GM11168 (cell line): ENCODE results near the gene CACNA2D3.
"Not testable (repeated sequence)": the region's sequence is repeated elsewhere in the genome, so short reads cannot be mapped to it uniquely, and the experiment has no call there.

ENCODE experiments used
- in situ Hi-C: fragments of 300-500 bp; cut with MboI; formaldehyde crosslinking; loops from one replicate; pipeline ENCODE4 v1.12.0; 2022; ENCODE audit warnings: low sequenced_read_pairs; ENCODE audit not compliant: unreplicated experiment

The CACNA2D3 gene

DNA sequence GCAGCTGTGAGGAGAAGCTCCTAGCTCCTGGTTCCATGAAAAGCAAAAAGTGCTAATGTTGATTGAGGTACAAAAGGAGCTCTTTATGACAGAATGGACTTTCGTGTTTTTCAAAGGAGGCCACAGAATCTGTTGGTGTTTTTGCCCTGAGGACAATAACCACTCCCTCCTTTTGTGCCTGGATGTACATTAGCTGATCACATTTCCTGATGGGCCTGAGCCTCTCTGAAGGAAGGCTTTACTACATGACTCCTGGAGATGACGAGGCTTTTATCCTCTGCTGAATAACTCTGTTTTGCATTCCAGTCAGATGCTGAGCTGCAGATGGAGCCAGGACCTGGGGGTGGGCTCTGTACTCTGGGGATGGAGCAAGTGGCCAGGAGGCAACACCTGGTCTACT lies 301.9 kb downstream of the CACNA2D3 start:
- in situ Hi-C loops, result no loop called here

DNA sequence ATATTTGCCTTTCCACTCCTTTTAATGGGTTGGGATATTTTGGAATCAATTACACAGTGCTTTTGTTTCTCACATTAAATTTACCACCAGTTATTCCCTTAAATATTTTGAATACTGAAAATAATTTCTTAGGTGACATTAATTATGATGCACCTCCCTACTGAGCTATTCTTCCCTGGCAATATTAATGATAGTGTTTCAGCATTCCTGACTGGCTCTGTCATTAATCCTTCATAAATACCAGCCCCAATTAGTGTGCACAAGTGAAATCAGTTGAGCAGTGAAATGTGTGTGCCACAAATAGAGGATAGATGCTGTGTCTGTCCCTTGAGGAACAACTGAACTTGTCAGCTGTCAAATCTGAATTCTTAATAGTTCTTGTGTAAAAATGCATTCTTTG lies 304.0 kb downstream of the CACNA2D3 start:
- in situ Hi-C loops, result no loop called here

DNA sequence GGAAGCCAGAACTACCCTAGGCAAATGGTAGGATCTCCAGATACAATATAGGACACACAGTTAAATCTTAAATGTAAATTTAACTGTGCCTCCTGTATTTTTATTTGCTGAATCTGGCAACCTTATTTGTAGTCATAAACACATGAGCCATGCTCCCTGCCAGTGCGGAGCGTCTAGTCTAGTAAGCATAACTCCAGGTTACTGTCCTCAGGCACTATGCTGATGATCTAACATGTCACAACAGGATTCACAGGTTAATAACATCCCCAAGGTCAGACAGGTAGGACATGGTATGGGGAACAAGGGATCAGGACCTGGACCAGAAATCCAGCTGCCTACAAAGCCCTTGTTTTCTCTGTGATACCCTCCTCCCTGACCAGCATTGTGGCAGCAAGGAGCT lies 305.1 kb downstream of the CACNA2D3 start:
- in situ Hi-C loops, result no loop called here

DNA sequence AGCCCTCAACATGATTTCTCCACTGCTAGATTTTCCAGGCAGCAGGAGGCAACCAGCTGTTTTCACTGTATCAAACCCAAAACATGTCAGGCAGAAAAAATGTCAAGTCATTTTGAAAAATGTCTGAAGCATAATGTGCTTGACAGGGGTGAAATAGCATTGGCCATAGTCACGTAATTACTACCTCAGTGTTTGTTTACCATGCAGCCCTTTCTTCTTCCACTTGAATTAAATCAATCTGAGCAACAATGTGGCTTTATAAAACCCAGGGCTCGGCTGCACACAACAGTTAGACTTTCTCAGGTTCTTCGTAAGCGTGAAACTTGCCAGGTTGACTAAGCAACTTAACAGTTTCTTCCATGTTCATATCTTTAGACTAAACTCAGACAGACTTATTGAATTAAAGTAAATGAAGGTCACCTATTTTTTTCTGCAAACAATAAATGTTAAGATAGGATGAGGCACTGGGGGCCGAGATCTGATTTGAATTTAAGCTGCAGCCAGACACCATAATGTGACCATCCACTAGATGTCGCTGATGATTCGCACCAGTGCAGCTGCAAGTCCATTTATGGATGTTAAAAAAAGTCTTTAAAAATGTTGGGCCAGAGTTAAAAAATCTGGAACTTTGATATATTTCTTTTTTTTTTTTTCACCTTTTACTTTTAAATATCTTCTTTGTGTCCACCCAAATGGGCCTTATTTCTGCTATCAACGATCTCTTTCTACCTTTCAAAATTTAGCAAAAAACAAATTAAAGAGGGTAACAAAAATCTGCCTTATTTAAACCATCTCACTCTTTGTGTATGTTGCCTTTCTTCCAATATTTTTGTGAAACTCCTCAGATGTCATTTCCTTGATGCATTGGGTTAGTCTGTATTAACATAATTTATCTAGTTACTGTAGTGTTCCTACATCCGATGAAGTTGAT lies 305.9 kb downstream of the CACNA2D3 start:
- in situ Hi-C loops, result no loop called here

DNA sequence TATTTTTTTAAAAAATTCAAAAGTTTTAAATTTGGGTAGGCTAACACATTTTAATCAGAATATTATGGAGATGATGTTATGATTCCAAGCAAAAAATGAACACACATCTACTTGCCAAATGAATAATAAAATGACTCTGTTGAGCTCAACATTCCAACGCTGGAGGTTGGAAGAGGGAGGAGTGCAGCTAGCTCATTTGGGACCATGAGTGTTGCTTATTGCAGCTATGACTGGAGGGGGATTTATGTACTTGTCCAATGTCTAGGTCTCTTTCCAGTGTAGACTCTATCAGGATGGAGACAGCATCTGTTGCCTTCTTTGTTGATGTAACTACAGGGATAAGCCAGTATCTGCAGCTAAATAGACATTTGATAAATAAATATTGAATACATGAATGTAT lies 310.6 kb downstream of the CACNA2D3 start:
- in situ Hi-C loops, result no loop called here

DNA sequence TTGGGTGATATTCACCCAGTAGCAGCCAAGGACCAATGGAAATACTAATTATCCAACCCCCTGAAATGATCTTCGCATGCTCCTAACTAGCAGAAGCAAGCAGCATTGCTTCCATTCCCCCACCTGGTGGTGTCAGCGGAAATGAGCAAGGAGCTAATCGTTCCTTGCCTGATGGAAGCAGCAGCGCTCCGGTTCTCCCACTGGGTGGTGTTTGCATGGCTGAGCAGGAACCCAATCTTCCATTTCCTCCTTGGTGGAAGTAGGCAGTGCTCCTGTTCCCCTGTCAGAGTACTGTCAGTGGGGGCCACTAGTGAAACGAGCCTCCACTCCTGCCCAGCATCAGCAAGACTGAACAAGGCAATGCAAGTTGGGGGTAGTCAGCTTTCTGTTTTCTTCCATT lies 311.5 kb downstream of the CACNA2D3 start:
- in situ Hi-C loops, result no loop called here

DNA sequence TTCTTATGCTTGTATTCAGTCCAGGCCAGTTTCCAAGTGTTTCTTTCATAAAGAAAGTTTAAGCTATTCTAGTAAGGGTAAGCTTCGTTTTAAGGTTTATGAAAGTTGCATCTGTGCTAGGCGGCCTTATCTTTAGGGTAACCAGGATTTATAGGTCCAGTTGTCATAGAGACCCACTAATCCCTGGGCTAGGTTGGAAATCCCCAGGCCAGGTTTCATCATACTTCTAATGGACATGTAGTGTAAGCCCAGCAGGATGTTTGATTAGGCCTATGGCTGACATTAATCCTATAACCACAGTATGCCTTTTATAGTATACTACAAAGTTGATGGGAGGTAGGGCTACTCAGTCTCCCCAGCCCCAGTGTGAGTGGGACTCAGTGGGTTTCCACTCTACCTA lies 312.4 kb downstream of the CACNA2D3 start:
- in situ Hi-C loops, result no loop called here

DNA sequence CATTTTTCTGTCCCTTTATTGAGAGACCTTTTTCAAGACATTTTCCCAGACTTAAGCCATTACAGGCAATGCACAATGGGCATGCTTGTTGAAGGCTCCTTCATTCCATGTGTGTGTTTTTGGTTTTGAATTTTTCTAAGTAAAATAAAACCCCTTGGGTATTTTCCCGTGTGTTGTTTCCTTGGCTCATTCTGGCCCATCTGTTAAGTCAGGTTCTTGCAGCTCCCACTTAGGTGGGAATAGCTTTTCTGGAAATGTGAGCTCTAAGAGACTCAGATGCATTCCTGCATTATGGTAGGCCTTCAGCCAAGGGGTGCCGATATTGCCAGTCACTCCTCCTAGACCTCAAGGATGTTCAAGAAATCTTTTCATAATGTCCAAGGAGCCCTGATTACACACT lies 314.9 kb downstream of the CACNA2D3 start:
- in situ Hi-C loops, result no loop called here

DNA sequence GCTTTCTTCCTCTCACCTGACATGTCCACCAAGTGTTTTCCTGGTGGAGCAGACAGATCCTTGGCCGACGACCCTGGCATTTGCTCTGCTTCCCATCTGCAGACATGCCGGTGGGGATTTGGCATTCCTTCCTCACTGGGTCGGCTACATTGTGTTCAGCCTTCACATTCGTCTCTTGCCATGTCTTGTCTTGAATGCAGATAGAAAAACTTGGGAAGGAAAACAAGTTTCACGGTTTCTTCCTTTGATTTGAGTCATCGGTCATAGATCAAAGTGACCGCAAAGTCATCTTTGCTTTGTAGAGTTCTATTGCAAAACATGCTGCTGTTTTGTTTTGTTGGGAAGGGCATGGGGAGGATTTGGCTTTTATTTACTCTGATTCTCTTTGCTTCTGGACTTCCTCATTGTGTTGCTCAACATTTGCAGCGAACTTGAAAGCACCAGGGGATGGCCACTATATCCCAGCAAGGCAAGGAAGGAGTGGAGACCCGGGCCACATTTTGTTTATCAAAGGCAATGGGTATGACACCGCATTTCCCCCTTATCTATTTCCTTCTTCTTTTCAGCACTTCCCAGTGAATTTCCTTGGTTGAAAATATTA lies 321.3 kb downstream of the CACNA2D3 start:
- in situ Hi-C loops, result no loop called here

DNA sequence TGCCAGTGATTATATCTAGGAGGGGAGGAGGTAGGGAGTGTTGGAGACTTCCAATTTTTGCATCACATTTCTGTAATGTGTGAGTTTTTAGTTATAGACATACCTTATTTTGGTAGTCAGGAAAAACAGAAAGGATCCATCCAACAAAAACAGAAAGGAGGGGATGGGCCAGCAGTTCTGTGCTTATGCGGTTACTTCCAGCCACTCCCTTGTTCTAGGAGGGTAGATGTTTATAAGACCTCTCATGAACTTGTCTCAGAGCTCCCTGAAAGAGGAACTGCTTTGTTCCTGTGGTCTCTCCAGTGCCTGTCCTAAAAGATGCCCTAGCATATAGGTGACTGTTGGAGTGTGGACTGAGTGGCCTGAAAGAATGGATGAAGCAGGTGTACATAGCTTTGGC lies 323.3 kb downstream of the CACNA2D3 start:
- in situ Hi-C loops, result no loop called here

DNA sequence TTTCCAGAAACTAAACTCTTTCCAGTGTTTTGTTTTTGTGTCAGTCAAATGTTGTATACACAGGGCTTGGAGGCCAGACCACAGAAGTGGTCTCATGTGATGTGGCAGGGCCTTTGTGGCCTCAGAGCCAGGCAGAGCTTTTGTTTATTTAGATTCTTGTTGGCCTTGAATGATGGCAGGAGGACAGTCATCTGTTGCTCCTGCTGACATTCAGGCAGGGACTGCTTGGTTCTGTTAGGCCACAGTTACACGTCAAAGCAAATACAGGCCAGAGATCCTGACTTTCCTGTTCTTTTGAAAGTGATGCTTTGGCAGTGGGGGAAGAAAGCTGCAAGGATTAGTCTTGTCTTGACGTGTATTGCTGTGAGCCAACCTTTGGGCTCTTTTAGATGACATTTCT lies 325.1 kb downstream of the CACNA2D3 start:
- in situ Hi-C loops, result no loop called here

DNA sequence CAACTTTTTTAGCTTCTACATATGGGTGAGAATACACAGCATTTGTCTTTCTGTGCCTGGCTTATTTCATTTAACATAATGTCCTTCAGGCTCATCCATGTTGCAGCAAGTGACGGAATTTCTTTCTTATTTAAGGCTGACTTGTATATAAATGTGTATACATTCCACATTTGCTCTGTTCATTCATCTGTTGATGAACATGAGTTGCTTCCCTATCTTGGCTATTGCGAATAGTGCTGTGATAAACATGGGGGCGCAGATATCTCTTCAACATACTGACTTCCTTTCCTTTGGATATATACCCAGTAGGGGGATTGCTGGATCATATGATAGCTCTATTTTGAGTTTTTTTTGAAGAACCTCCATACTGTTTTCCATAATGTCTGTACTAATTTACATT lies 332.5 kb downstream of the CACNA2D3 start:
- in situ Hi-C loops, result no loop called here

DNA sequence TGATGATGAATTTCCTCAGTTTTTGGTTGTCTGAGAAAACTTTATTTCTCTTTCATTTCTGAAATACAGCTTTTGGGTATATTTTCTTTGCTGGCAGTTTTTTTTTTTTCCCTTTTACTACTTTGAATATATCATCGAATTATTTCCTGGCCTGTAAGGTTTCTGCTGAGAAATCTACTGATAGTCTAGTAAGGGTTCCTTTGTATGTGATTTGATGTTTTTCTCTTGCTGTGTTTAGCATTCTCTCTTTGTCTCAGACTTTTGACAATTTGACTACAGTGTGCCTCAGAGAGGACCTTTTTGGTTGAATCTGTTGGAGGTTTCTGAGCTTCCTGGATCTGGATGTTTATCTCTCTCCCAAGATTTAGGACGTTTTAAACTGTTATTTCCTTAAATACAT lies 336.0 kb downstream of the CACNA2D3 start:
- in situ Hi-C loops, result no loop called here

DNA sequence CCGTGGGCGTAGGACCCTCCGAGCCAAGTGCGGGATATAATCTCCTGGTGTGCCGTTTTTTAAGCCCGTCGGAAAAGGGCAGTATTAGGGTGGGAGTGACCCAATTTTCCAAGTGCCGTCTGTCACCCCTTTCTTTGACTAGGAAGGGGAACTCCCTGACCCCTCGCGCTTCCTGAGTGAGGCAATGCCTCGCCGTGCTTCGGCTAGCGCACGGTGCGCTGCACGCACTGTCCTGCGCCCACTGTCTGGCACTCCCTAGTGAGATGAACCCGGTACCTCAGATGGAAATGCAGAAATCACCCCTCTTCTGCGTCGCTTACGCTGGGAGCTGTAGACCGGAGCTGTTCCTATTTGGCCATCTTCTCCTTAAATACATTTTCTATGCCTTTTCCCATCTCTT lies 342.2 kb downstream of the CACNA2D3 start:
- in situ Hi-C loops, result not testable (repeated sequence)

DNA sequence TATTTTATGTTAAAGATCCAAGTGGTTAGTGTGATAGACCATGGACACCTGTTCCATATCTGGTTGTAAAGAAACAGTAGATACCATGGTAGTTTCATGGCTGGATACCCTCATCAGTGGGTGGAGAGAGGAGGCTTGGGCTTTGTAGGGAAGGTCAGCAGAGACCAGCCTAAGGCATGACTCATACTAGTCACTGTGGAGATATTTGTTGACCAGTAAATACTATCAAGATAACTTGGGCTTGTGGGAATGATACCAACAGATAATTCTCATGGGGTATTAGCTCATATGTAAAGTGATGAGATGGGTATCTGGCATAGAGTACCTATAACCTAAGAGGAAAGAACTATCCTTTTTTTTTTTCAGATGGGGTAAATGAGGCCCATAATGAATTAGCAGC lies 354.5 kb downstream of the CACNA2D3 start:
- in situ Hi-C loops, result no loop called here

DNA sequence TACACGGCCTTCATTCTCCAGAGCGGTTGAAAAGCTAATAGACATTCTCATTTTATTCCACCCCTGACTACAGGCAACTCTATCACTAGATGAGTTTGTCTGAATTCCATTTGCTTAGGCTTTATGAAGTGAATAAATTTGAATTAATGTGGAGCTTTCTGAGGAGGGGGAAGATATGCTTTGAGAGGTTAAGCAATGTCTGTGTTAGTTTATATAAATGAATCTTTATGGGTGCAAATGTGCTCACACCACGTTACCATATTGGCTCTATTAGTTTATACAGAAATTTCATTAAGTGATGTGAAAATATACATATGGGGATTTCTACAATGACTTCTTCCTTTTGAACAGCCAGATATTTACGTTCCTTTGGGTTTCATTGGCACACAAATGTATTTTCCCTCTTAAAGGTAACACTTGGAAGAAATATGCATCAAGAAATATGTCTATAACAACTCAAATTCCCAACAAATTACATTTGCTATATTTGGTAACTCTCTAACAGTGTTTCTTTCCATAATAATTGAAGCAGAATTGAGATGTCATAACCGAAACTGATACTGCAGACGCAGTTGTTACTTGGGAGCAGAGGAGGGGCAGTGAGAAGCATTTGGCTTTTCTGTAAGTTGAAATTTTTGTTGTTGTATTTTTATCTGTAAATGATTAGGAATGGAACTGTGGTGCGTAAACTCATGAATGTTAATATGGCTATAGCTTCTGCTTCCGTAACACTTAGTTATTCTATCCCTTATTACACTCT lies 359.4 kb downstream of the CACNA2D3 start:
- in situ Hi-C loops, result no loop called here

DNA sequence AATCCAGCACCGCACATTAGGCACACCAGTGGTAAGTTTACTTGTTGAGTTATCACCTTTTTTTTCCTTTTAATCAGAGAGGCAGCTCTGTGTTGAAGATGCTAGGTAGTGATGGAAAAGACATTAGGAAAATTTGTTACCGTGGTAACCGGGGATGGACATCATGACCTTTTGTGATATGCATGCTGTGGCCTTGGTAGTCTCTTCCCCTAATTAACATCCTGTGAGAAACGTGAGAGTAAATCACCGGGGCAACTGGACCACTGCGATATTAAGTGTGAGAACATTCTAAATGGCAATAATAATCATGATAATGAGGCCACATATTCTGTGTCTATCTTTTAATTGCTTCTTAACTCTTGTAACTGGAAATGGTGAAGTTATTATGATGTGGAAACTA lies 362.0 kb downstream of the CACNA2D3 start:
- in situ Hi-C loops, result no loop called here

DNA sequence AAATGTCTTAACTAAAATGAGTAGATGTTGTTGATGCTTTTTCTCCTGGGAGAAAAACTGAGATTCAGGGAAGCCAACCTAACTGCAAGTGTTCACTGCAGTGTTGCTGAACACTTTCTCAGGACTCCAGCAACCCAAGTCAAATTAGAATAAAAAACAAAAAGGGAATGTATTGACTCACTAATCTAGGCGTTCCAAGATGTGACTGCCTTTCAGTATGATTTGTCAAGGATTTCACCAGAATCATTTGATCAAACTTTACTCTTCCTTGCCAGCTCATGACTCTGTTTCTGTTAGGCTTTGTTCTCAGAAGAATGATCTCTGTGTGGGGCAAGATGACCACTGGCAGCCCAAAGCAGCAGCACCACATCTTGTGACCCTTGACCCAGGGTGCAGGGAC lies 364.0 kb downstream of the CACNA2D3 start:
- in situ Hi-C loops, result no loop called here

DNA sequence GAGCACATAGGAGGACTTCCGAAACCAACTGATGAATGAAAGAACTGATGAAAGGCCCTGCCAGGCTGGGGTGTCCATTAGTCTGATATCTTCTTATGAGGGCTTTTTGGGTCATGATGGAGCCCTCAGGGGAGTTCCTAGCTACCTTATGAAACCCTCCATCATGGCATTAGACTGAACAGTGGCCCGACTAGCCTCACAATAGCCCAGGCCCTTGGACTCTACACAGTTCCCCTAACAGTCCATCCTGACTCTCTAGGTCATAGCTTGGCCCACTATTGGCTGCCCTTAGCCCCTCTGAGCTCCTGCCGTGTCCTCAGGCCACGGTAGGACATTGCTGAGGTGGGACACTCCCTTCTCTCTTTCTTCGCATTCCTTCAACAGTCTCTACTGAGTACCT lies 365.9 kb downstream of the CACNA2D3 start:
- in situ Hi-C loops, result no loop called here

DNA sequence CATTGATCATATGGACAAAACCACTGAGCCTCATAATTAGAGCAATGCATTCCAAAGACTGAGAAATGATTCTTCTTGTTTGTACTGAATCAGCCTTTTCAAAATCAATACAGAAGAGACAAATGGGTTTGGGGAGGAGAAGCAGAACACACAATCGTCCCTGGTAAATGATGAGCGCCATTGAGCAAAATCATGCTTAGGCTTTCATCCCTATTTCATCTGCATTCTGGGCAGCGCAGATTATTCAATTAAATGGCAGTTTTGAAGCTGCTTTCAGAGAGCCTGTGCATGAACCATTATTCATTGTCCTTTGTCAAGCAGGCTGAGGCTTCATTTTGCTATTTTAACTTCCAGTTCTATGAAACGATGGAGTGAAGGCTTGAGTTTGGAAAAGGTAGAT lies 371.9 kb downstream of the CACNA2D3 start:
- in situ Hi-C loops, result no loop called here

DNA sequence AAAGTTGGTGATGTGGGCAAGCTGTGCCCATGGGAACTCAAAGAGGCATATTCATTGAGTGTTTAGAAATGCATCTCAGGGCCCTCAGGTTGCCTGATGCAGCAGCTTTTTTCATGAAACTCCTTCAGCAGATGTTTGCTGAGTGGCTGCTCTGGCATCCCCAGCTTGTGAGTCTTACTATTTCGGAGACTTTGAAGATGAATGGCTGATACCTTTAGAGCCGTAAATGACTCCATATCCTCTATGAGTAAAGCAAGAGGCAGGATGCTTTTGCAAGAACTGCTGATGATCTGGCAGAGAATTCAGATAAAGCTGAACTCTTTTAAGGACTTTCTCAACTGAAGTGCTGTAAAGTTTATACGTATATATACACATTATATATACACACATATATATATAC lies 384.3 kb downstream of the CACNA2D3 start:
- in situ Hi-C loops, result no loop called here
